HG03575 (cell line): ENCODE measurements around the gene ATP5F1B.

Experiments used
- ATAC-seq: cut with Tn5 transposase; IDR thresholded peaks from one replicate; pipeline ENCODE4 v1.9.1; 2021; ENCODE audit not compliant: unreplicated experiment, insufficient number of reproducible peaks, low FRiP score; ENCODE audit errors: extremely low read depth

Gene ATP5F1B

DNA sequence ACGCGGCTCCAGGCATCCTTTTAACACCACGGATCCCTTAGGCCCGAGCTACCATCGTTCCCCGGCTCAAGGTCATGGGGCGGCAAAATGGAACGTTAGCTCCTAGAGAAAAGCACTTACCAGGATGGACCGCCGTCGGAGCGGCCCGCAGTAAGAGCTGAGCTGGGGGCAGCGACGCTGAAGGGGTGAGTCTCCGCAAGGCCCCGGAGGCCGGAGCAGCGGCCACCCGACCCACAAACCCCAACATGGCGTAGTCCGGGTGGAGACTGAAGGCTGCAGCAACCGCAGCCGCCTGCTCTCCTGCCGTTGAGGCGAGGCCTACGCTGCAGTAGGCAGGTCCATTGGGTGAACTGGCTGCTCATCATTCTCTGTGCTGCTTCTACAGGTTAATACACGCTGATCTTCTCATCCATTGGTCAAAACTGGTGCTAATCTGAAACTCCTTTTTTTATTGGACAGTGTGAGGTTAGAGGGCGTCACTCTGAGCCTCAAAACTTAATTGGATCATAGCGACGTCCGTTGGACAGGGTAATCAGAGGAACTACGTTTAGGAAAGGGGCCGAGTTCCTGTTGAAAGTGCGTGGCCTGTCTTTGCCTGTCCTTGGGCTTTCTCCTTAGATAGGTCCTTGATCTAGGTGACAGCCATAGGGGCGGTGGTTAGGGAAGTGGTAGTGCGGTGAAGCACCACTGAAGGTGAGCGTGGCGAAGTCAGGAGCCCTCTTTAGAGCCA lies at the start of gene ATP5F1B:
Gene ATP5F1B (minus strand): TSS at position 268 of the 730 bp plus-strand sequence. CDS start 21 bp downstream, at position 247.
- peak; percentile 96 for ATAC-seq

DNA sequence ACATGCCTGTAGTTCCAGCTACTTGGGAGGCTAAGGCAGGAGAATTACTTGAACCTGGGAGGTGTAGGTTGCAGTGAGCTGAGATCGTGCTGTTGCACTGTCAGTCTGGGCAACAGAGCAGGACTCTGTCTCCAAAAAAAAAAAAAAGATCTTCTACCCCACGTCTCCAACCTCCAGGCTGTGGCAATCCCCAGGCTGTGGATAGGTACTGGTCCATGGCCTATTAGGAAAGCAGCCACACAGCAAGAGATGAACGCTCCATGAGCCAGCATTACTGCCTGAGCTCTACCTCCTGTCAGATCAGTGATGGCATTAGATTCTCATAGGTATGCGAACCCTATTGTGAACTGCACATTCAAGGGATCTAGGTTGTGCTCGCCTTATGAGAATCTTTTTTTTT lies 48.4 kb upstream of the ATP5F1B start:
- no peak for ATAC-seq

DNA sequence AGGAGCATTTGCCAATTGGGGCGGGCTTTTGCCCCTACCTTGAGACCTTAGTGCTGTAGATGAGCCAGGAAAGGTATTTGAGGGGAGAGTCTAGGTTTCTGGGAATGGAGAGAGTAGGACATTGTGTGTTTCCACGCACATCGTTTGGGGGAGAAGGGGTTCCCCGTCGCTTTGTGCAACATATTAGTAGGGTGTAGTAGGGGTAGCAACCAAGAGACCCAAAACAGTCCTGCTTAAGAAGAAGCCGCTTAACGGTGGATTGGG lies 43.0 kb upstream of the ATP5F1B start:
- no peak for ATAC-seq

DNA sequence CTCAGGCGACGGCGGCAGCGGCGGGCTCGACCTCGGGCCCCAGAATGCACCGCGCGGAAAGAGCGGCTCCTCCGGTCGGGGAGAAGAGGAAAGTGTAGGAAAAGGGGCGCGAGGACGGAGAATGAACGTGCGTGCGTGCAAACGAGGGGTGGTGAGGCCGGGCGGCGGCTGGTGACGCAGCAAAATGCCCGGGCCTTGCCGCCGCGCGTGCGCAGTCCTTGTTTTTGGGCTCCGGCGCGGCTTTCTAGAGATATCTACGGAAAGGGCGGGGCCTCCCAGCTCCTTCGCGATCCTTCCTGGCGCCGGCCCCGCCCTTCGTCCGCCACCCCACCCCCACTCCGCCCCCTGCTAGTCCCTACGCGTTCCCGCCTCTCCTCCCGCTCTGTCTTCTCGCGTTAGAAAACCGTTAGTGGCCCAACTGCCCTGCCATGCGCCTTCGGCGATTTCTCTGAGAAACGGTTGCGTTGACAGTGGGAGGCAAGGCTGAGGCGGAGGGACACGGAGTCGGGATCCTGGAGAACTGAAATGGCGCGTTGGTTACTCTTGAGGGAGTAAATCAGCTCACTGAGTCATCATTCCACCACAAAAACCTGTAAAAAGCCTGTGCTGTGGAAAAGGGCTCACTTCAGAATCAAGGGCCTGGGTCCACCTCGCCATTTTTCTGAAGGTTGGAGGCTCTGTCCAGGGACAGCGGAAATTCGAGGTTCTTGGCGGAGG lies 42.5 kb upstream of the ATP5F1B start, which contains the start of gene PTGES3:
Gene PTGES3 (minus strand): TSS at position 156 of the 717 bp plus-strand sequence. CDS start 285 bp downstream, outside the sequence.
- ATAC-seq, result peak; percentile 28

DNA sequence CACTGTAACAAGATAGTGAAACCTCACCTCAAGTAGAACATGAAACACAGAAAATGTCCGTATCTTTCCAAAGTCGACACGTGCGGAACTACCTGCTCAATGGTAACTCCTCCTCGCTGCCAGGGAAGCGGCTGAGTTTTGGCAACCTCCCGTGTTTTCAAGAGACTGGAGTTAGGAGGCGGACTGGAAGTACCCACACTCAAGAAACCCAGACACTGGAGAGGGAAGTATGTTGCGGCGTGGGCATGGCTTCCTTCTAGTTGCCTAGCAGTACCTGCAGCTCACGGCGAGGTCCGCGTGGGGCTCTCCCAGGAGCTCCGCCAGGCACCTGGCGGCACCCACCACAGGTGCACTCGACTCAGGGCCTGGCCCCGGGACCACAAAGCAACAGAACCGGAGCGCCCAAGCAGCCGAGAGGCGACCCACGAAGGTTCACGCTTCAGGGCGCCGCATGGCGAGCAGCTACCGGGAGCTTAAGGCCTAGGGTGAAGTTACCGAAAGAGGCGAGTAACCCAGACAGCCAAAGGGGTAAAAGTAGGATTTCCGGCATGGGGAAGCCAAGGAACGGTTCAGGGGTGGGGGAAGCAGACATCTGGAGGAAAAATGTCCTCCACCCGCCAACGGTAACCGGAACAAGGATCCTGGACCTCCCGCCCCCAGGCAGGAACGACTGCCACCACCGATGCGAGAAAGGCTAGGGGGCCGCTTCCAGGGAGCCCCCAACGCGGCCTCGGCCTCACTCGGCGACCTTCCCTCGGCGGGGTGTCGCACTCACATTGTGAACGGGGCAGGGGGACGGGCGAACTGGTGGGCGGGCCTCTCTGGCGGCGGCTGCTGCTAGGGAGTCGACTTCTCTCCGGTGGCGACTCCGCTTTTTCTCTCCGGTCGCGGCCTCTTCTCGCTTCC lies 41.7 kb upstream of the ATP5F1B start:
- ATAC-seq, result no peak

DNA sequence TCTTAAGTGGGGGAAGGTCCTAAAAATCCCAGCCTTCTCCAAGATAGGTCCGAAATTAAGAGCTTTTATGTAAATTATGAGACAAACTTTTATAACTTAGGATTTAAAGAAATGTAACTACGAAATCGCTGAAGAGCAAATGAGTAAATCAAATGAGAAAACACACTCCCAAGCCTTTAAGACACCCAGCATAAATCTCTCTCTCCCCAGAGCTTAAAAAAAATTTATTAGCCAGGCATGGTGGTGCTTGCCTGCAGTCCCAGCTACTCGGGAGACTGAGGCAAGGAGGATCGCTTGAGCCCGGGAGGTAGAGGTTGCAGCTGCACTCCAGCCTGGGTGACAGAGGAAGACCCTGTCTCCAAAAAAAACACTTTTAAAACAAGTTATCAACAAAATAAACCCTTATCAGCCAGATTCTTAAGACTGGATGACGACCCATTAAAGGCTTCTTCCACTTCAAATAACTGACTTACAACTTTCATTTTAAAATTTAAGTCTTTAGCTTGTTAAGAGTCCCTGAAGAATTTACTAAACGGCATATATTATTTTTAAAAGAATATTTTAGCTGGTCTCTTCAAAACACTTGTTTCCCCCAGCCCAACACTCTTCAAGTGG lies 39.1 kb upstream of the ATP5F1B start:
- ATAC-seq, result no peak

DNA sequence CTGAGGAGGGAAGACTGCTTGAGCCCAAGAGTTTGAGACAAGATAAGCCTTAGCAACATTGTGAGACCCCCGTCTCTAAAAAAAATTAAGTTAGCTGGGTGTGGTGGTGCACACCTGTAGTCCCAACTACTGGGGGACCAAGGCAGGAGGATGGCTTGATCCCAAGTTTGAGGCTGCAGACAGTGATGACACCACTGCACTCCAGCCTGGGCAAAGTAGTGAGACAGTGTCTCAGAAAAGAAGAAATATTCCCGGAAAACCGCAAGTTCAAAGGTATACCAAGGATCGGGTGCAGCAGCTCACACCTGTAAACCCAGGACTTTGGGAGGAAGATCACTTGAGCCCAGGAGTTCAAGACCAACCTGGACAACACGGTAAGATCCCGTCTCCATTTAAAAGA lies 36.5 kb upstream of the ATP5F1B start:
- no peak for ATAC-seq

DNA sequence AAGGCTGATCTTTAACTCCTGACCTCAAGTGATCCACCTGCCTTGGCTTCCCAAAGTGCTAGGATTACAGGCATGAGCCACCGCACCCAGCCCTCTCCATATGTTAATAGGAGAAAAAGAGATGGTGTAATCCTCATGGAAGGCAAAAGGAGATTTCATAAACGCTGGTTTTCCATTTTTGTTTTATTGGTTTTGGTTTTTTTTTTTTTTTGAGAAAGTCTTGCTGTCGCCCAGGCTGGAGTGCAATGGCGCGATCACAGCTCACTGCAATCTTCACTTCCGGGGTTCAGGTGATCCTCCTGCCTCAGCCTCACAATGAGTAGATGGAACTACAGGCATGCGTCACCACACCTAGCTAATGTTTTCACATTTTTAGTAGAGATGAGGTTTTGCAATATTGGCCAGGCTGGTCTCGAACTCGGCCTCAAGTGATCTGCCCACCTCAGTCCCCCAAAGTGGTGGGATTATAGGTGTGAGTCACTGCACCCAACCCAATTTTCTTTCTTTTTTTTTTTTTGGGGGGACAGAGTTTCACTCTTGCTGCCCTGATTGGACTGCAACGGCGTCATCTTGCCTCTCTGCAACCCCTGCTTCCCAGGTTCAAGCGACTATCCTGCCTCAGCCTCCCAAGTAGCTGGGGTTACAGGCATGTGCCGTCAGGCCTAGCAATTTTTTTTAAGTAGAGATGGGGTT lies 34.2 kb upstream of the ATP5F1B start:
- ATAC-seq, result no peak

DNA sequence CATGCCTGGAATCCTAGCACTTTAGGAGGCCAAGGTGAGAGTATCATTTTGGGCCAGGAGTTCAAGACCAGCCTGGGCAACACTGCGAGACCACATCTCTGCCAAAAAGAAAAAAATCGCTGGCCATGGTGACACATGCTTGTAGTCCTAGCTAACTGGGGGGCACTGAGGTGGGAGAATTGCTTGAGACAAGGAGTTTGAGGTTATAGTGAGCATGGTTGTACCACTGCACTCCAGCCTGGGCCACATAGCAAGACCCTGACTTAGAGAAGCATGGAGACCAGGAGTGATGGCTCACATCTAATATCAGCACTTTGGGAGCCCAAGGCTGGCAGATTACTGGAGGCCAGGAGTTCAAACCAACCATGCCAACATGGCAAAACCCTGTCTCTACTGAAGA lies 33.1 kb upstream of the ATP5F1B start:
- ATAC-seq, result no peak

DNA sequence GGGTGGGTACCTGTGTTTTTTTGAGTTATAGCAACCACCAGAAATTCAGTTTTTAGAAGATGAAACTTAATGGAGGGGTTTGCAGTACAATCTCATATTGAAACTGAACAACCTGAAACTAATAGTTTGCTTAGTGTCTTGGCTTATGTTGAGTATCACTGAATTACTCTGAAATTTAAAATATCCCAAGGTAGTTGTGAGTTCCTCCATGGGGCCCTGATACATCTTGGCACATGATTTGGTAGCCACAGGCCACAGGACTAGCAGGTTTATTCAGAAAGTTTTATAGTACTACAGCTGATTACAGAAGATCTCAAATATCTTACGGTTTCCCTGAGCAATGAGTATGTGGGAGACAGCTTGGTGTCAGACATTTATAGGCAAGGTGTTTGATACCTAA lies 31.9 kb upstream of the ATP5F1B start:
- ATAC-seq, result no peak

DNA sequence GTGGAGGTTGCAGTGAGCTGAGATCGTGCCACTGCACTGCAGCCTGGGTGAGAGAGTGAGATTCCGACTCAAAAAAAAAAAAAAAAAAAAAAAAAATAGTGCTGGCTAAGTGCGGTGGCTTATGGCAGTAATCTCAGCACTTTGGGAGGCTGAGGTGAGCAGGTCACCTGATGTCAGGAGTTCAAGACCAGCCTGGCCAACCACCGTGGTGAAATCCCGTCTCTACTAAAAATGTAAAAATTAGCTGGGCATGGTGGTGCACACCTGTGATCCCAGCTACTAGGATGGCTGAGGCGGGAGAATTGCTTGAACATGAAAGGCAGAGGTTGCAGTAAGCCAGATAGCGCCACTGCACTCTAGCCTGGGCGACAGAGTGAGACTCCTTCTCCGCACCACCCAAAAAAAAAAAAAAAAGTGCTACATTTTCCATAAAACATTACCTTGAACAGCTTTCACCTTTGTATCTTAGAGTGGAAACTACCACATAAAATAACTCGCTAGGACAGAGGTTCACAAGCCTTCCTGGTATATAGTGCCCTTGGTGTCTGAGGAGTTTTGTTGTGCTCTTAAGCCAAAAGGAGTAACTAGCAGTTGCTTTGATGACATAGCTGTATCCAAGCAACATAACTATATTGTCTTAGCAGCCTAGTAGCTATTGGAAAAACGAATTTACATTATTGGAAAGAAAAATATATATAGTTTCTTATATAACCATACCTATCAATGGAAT lies 31.2 kb upstream of the ATP5F1B start:
- ATAC-seq, result no peak

DNA sequence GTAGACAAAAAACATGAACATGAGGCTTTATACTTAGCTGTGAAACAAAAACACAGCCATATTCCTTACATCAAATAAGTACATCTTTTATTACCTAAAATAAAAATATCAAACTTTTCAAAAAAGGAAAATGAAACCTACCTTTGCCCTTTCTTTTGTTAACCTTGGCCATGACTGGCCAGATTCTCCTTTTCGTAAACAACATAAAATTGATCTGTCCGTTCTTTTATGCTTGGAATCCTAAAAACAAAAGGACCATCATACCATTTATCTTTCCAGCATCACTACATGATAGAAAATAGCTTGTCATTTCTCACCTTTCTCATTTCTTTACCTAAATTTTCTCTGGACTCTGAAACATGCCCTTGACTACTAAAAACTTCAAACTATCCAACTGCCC lies 25.8 kb upstream of the ATP5F1B start:
- ATAC-seq, result no peak

DNA sequence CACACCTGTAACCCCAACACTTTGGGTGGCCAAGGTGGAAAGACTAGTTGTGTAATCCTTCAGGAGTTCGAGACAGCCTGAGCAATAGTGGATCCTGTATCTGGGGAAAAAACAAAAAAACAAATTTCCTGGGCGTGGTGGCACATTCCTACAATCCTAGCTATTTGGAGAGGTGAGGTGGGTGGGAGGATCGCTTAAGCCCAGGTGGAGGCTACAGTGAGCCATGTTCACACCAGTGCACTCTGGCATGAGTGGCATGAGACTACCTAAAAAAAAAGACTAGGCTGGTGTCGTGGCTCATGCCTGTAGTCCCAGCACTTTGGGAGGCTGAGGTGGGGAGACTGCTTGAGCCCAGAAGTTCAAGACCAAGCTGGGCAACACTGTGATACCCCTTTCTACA lies 25.1 kb upstream of the ATP5F1B start:
- ATAC-seq, result no peak

DNA sequence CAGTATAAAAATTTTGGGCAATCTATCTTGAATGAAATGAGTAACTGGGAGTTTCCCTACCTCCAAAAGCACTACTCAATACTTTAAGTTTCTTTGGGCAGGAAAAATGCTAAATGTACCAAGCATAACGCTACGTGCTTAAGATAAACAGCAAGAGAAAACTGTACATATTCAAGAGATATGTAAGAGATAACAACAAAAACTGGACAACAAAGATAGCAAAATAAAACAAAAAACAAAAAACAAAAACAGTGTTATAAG lies 22.3 kb upstream of the ATP5F1B start:
- ATAC-seq, result no peak

DNA sequence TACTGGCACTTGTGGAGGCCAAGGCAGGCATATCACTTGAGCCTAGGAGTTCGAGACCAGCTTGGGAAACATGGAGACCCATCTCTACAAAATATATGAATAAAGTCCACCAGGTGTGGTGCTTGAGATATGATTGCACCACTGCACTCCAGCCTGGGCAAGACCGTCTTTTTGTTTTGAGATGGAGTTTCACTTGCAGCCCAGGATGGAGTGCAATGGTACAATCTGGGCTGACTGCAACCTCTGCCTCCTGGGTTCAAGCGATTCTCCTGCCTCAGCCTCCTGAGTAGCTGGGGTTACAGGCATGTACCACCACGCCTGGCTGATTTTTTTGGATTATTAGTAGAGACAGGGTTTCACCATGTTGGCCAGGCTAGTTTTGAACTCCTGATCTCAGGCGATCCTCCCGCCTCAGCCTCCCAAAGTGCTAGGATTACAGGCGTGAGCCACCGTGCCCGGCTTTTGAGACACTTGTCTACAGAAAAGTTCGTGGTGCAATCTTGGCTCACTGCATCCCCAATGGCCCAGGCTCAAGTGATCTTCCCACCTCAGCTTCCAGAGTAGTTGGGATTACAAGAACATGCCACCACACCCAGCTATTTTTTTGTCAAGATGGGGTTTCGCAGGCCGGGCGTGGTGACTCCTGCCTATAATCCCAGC lies 16.3 kb upstream of the ATP5F1B start:
- no peak for ATAC-seq

DNA sequence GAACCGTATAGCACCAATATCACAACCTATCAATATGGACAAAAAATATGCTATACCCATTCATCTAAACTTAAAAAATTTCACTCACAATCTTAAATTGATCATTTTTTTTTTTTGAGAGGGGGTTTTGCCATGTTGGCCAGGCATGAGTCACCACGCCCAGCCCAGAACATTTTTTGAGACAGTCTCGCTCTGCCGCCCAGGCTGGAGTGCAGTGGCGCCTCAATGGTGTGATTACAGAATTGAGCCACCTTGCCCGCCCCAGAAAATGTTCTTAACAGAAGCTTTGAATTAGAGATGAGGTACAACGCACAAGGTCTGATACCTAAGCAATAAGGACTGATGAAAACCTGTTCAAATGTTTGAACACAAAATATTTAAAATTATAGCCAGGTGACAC lies 15.8 kb upstream of the ATP5F1B start:
- ATAC-seq, result no peak

DNA sequence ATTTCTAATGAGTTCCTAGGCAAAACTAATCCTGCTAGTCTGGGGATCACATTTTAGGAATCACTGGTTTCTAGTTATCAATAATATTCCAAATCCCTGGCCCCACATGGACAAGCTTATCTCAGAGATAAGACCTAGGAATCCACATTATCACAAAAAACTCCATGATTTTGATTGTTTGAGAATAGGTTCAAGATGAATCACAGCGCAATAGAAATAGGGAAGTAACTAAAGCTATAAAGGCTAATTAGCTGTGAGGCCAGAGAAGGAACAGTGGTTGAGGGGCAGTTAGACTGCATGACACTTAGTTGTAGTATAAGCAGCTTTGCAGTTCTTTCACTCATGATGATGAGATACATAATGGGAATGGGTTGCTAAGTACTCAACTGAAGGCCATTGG lies 13.1 kb upstream of the ATP5F1B start:
- no peak for ATAC-seq
